ENCODE data around the gene TMEM245. TPM values are rescaled to one million over a fixed set of nuclear protein-coding genes. Genes with fewer than 3 reads are reported as not detected.

The TMEM245 gene
- total and polyA plus RNA-seq, 2 donors (not counting 3 experiments of a cell fraction or from before 2014, with no cell fraction given) = 44.2 to 48.0 TPM

DNA sequence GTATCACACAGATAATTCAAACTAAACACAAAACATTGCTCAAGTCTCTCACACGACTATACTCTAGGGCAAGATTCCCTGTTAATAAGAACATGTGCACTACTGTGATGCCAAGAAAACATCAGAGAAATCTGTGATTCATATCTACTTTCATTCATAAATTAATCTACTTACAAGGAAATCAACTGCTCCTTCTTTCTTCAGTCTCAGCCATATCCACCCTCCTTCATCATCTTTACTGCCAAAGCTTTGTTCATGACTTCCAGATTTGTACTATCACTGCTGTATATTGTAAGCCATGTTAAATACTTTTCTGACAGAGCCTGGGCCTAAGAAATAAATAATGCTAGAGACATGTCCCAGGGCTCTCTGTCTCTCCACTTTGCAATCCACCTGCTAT, 141.5 kb downstream of the TMEM245 start:
- H3K4me2 ChIP-seq (ENCODE audit: insufficient read depth, low read length) = no peak overlapping the region
- H3K4me1 ChIP-seq (ENCODE audit: control insufficient read depth, extremely low read depth, insufficient read depth, low read length) = no peaks in the 10 kb centered on the region
- H4K20me1 ChIP-seq (replicated peaks; ENCODE audit: control insufficient read depth, extremely low read depth, insufficient read depth, low read length) = no peaks in the 10 kb centered on the region
- peaks cover 4 to 5% of the 10 kb centered on the region in 2 experiments for H3K36me3 ChIP-seq (ENCODE audit: control insufficient read depth in 2 of 2, extremely low read depth in 1 of 2, insufficient read depth in 2 of 2, low read length in 2 of 2)
- BruUV-seq (replicated peaks) = no TSS peak
- no peaks in the 10 kb centered on the region for H3K9me1 ChIP-seq (replicated peaks; ENCODE audit: control insufficient read depth, extremely low read depth, insufficient read depth, low read length)
- no peak overlapping the region for H3K9ac ChIP-seq (replicated peaks; ENCODE audit: extremely low read depth, insufficient read depth, low read length)
- FAIRE-seq = no peak
- no peak for DNase-seq (ENCODE audit: low read depth, low spot score)
- no peaks in the 10 kb centered on the region for H3K79me2 ChIP-seq (ENCODE audit: control insufficient read depth, insufficient read depth, low read length)
- TF ChIP-seq EZH2 (IDR thresholded peaks at IDR 0.05; ENCODE audit: borderline replicate concordance, low read depth, low read length, severe bottlenecking) (no peak), GATA2 (IDR thresholded peaks at IDR 0.05; ENCODE audit: insufficient read depth, insufficient read length, low read depth, low read length) (no peak), FOS (IDR thresholded peaks at IDR 0.05; ENCODE audit: borderline replicate concordance, insufficient read depth, low read length) (no peak)
- TF ChIP-seq, protein P1, sequence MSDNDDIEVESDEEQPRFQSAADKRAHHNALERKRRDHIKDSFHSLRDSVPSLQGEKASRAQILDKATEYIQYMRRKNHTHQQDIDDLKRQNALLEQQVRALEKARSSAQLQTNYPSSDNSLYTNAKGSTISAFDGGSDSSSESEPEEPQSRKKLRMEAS (IDR thresholded peaks at IDR 0.05; ENCODE audit: insufficient read depth, insufficient read length) = no peak
- H3K27me3 ChIP-seq (ENCODE audit: control insufficient read depth in 2 of 2, insufficient read depth in 2 of 2, low read length in 2 of 2) = no peaks in the 10 kb centered on the region
- no peak overlapping the region for H3K4me3 ChIP-seq (replicated peaks in 1 of 3; ENCODE audit: insufficient read depth in 1 of 3, low read depth in 1 of 3, low read length in 3 of 3)
- ChIA-PET CTCF (no interaction called here), POLR2A (no interaction called here)
- H2AFZ ChIP-seq (ENCODE audit: low read depth, low read length) = no peak overlapping the region
- H3K27ac ChIP-seq (ENCODE audit: insufficient read depth, low read depth, low read length) = no peak overlapping the region
- dilution Hi-C loops (cut with MboI; ENCODE audit: extremely low pct_ligation_motif_present, low sequenced_read_pairs) = no loop called here
- H3K9me3 ChIP-seq (replicated peaks; ENCODE audit: control insufficient read depth, insufficient read depth, low read length) = no peaks in the 10 kb centered on the region
- intact Hi-C loops (cut with micrococcal nuclease) = no loop called here

- H3K4me1 ChIP-seq (ENCODE audit: control insufficient read depth, extremely low read depth, insufficient read depth, low read length) = no peaks in the 10 kb centered on the region
- H3K4me2 ChIP-seq (ENCODE audit: insufficient read depth, low read length) = no peak overlapping the region
- DNase-seq (ENCODE audit: low read depth, low spot score) (no peak), FAIRE-seq (no peak)
- dilution Hi-C loops (cut with MboI; ENCODE audit: extremely low pct_ligation_motif_present, low sequenced_read_pairs) = no loop called here
- H3K27ac ChIP-seq (ENCODE audit: insufficient read depth, low read depth, low read length) = no peak overlapping the region
- no peaks in the 10 kb centered on the region for H4K20me1 ChIP-seq (replicated peaks; ENCODE audit: control insufficient read depth, extremely low read depth, insufficient read depth, low read length)
- H3K4me3 ChIP-seq (replicated peaks in 1 of 3; ENCODE audit: insufficient read depth in 1 of 3, low read depth in 1 of 3, low read length in 3 of 3) = no peak overlapping the region
- H2AFZ ChIP-seq (ENCODE audit: low read depth, low read length) = no peak overlapping the region
- no TSS peak for BruUV-seq (replicated peaks)
- TF ChIP-seq, protein P1 (IDR thresholded peaks at IDR 0.05; ENCODE audit: insufficient read depth, insufficient read length) = no peak
- TF ChIP-seq GATA2 (IDR thresholded peaks at IDR 0.05; ENCODE audit: insufficient read depth, insufficient read length, low read depth, low read length) = no peak
- no peak for TF ChIP-seq MYC (IDR thresholded peaks at IDR 0.05; ENCODE audit: low read depth, low read length)
- no peak for TF ChIP-seq POLR2AphosphoS5 (IDR thresholded peaks at IDR 0.05; ENCODE audit: insufficient read depth, low read depth, low read length)
- no peak for TF ChIP-seq CTCF (IDR thresholded peaks at IDR 0.05; ENCODE audit: extremely low read depth in 1 of 2, insufficient read depth in 1 of 2, low read depth in 1 of 2, low read length in 2 of 2)
- TF ChIP-seq EZH2 (IDR thresholded peaks at IDR 0.05; ENCODE audit: borderline replicate concordance, low read depth, low read length, severe bottlenecking) = no peak
- no peak for TF ChIP-seq POLR2A (IDR thresholded peaks at IDR 0.05; ENCODE audit: low read depth, low read length)
- no peak for TF ChIP-seq FOS (IDR thresholded peaks at IDR 0.05; ENCODE audit: borderline replicate concordance, insufficient read depth, low read length)
- no peak for TF ChIP-seq JUN (IDR thresholded peaks at IDR 0.05; ENCODE audit: borderline replicate concordance, insufficient read depth, insufficient read length, low read depth)
- no peaks in the 10 kb centered on the region for H3K9me3 ChIP-seq (replicated peaks; ENCODE audit: control insufficient read depth, insufficient read depth, low read length)
- no peaks in the 10 kb centered on the region for H3K27me3 ChIP-seq (ENCODE audit: control insufficient read depth in 2 of 2, insufficient read depth in 2 of 2, low read length in 2 of 2)
- intact Hi-C loops (cut with micrococcal nuclease) = no loop called here
- H3K36me3 ChIP-seq (ENCODE audit: control insufficient read depth in 2 of 2, extremely low read depth in 1 of 2, insufficient read depth in 2 of 2, low read length in 2 of 2) = peaks cover 4 to 6% of the 10 kb centered on the region in 2 experiments
- no peak overlapping the region for H3K9ac ChIP-seq (replicated peaks; ENCODE audit: extremely low read depth, insufficient read depth, low read length)
- ChIA-PET CTCF (no interaction called here), POLR2A (no interaction called here)
- H3K9me1 ChIP-seq (replicated peaks; ENCODE audit: control insufficient read depth, extremely low read depth, insufficient read depth, low read length) = no peaks in the 10 kb centered on the region
- no peaks in the 10 kb centered on the region for H3K79me2 ChIP-seq (ENCODE audit: control insufficient read depth, insufficient read depth, low read length)
Measured at GRCh38 chr9:108973895-108974294, 145.9 kb downstream of the TMEM245 start.
